HCT116 (cell line): ENCODE results near the gene TNFRSF17. TPM values are rescaled to one million over a fixed set of nuclear protein-coding genes. Genes with fewer than 3 reads are reported as not detected.

Experiments
- ATAC-seq: fragments of 200-7000 bp; cut with Tn5 transposase; 2 replicates; pipeline ENCODE4 v1.9.1; 2020; ENCODE audit warnings: mild to moderate bottlenecking, moderate library complexity
- BruUV-seq: library from RNA; stranded (reverse); fragments of 400-500 nt; replicated peaks from 2 replicates; lab custom pipeline; 2021; lab: Mats Ljungman, UMichigan
- CTCF ChIA-PET: fragments of 300-600 bp; sonication (Branson Sonifier 250); formaldehyde crosslinking; loops from one replicate; lab custom pipeline; 2021; ENCODE audit warnings: antibody characterized with exemption; lab: Charles Lee
- POLR2A ChIA-PET: fragments of 300-600, 350-600 bp; sonication (Branson Sonifier 250); formaldehyde crosslinking; loops from one replicate; lab custom pipeline; 2021; ENCODE audit warnings: antibody characterized with exemption; lab: Charles Lee
- RAD21 ChIA-PET, 2 experiments: fragments of 300-600 bp; sonication (Branson Sonifier 250); formaldehyde crosslinking; loops; one replicate each; lab custom pipeline; 2023; ENCODE audit warnings: low total read pairs in 2 of 2; ENCODE audit not compliant: uncharacterized antibody in 2 of 2, unreplicated experiment in 2 of 2, low non-redundant PET in 1 of 2; lab: Charles Lee
- DNase-seq: peaks from one replicate; pipeline ENCODE4 v3.0.0-alpha.2; 2010; ENCODE audit warnings: low read depth, low spot score
- H2AFZ ChIP-seq: fragments of 200-600 bp; shearing (Covaris generic), sonication (generic); 2 replicates; pipeline ENCODE4 v1.6.1; 2017; ENCODE audit warnings: low read depth, mixed run types, mixed read lengths, antibody characterized with exemption, low read length; ENCODE audit not compliant: poor library complexity, severe bottlenecking
- H3K27ac ChIP-seq: 2 replicates; pipeline ENCODE4 v1.5.1; 2012; ENCODE audit warnings: low read depth, low read length
- H3K27me3 ChIP-seq: fragments of 200-600 bp; sonication (generic); 2 replicates; pipeline ENCODE4 v1.6.1; 2016; ENCODE audit warnings: mixed run types, low read length, mixed read lengths; ENCODE audit not compliant: insufficient read depth
- H3K36me3 ChIP-seq, 2 experiments: fragments of 200-500 bp in 1 of 2; fragments of 200-600 bp in 1 of 2; sonication (Bioruptor generic) in 1 of 2; sonication (generic) in 1 of 2; 2 replicates each; pipeline versions ENCODE4 v1.5.1 to v1.6.1; 2014 to 2016; ENCODE audit warnings: low read length in 2 of 2, inconsistent platforms in 1 of 2, mixed read lengths in 1 of 2, mixed run types in 1 of 2; ENCODE audit not compliant: insufficient read depth in 2 of 2, control insufficient read depth in 1 of 2
- H3K4me1 ChIP-seq, 2 experiments: fragments of 200-600 bp in 1 of 2; sonication (generic) in 1 of 2; 2 replicates each; pipeline versions ENCODE4 v1.5.1 to v1.6.1; 2012 to 2017; ENCODE audit warnings: low read length in 2 of 2, inconsistent platforms in 1 of 2, mild to moderate bottlenecking in 1 of 2, mixed read lengths in 1 of 2, mixed run types in 1 of 2, moderate library complexity in 1 of 2; ENCODE audit not compliant: insufficient read depth in 2 of 2, control insufficient read depth in 1 of 2
- H3K4me2 ChIP-seq: fragments of 200-600 bp; sonication (generic); 2 replicates; pipeline ENCODE4 v1.6.1; 2017; ENCODE audit warnings: mixed run types, low read length, mixed read lengths
- H3K4me3 ChIP-seq, 2 experiments: fragments of 200-600 bp in 1 of 2; sonication (generic) in 1 of 2; replicated peaks in 1 of 2; 2 replicates each; pipeline ENCODE4 v1.5.1; 2011 to 2016; ENCODE audit warnings: low read length in 2 of 2, control low read depth in 1 of 2, low read depth in 1 of 2, mild to moderate bottlenecking in 1 of 2, mixed read lengths in 1 of 2, mixed run types in 1 of 2
- H3K79me2 ChIP-seq: fragments of 200-600 bp; sonication (generic); 2 replicates; pipeline ENCODE4 v1.6.1; 2017; ENCODE audit warnings: mild to moderate bottlenecking, mixed run types, low read length, moderate library complexity, mixed read lengths; ENCODE audit not compliant: insufficient read depth
- H3K9ac ChIP-seq: fragments of 200-600 bp; sonication (generic); 2 replicates; pipeline ENCODE4 v1.6.1; 2016; ENCODE audit warnings: low read length, mixed read lengths
- H3K9me2 ChIP-seq: fragments of 200-600 bp; sonication (generic), shearing (Covaris generic); 2 replicates; pipeline ENCODE4 v1.6.1; 2017; ENCODE audit warnings: mixed run types, mild to moderate bottlenecking, moderate library complexity; ENCODE audit not compliant: insufficient read depth
- H3K9me3 ChIP-seq, 2 experiments: fragments of 200-500 bp in 1 of 2; fragments of 200-600 bp in 1 of 2; sonication (Bioruptor generic) in 1 of 2; sonication (generic) in 1 of 2; 2 replicates each; pipeline ENCODE4 v1.6.1; 2014 to 2017; ENCODE audit warnings: low read length in 2 of 2, mixed read lengths in 2 of 2, inconsistent platforms in 1 of 2, low read depth in 1 of 2, mild to moderate bottlenecking in 1 of 2, mixed run types in 1 of 2, moderate library complexity in 1 of 2; ENCODE audit not compliant: control insufficient read depth in 1 of 2, insufficient read depth in 1 of 2
- H4K20me1 ChIP-seq: fragments of 200-600 bp; sonication (generic), shearing (Covaris generic); 2 replicates; pipeline ENCODE4 v1.6.1; 2017; ENCODE audit warnings: mixed run types, mild to moderate bottlenecking, moderate library complexity; ENCODE audit not compliant: insufficient read depth
- CBX3 ChIP-seq: IDR thresholded peaks from 2 replicates; pipeline ENCODE4 v1.6.1; 2012; ENCODE audit warnings: low read depth
- CEBPB ChIP-seq: IDR thresholded peaks from 2 replicates; pipeline ENCODE4 v1.6.1; 2012; ENCODE audit warnings: low read depth
- CTCF ChIP-seq, 3 experiments: fragments of 200-600 bp in 1 of 3; sonication (generic) in 1 of 3; IDR thresholded peaks in 2 of 3; conservative IDR thresholded peaks in 1 of 3; 2 replicates each; pipeline ENCODE4 v1.5.1; 2012 to 2017; ENCODE audit warnings: low read depth in 2 of 3, low read length in 2 of 3, antibody characterized with exemption in 1 of 3, borderline replicate concordance in 1 of 3, control low read depth in 1 of 3, mild to moderate bottlenecking in 1 of 3, mixed read lengths in 1 of 3, mixed run types in 1 of 3, moderate library complexity in 1 of 3; ENCODE audit not compliant: insufficient read depth in 1 of 3
- ELF1 ChIP-seq: IDR thresholded peaks from 2 replicates; pipeline ENCODE4 v1.6.1; 2012; ENCODE audit warnings: low read depth, borderline replicate concordance
- FOSL1 ChIP-seq: IDR thresholded peaks from 2 replicates; pipeline ENCODE4 v1.6.1; 2012; ENCODE audit warnings: low read depth
- JUND ChIP-seq: IDR thresholded peaks from 2 replicates; pipeline ENCODE4 v1.6.1; 2012
- MAX ChIP-seq: IDR thresholded peaks from 2 replicates; pipeline ENCODE4 v1.6.1; 2012
- POLR2A ChIP-seq: IDR thresholded peaks from 2 replicates; pipeline ENCODE4 v1.7.0; 2011; ENCODE audit warnings: borderline replicate concordance; ENCODE audit not compliant: insufficient read depth, insufficient read length; ENCODE audit errors: extremely low read depth
- SP1 ChIP-seq: IDR thresholded peaks from 2 replicates; pipeline ENCODE4 v1.6.1; 2012; ENCODE audit warnings: low read depth
- SRF ChIP-seq: IDR thresholded peaks from 2 replicates; pipeline ENCODE4 v1.6.1; 2012; ENCODE audit warnings: low read depth
- YY1 ChIP-seq: IDR thresholded peaks from 2 replicates; pipeline ENCODE4 v1.6.1; 2011; ENCODE audit warnings: low read length, low read depth, moderate library complexity, mild to moderate bottlenecking; ENCODE audit not compliant: insufficient replicate concordance; ENCODE audit errors: extremely low read depth
- ZBTB33 ChIP-seq: IDR thresholded peaks from 2 replicates; pipeline ENCODE4 v1.6.1; 2011; ENCODE audit warnings: mild to moderate bottlenecking, low read length, moderate library complexity; ENCODE audit not compliant: insufficient replicate concordance; ENCODE audit errors: extremely low read depth
- intact Hi-C: fragments of 100-400 bp; cut with micrococcal nuclease; formaldehyde crosslinking; loops from 2 replicates; pipeline ENCODE4 v1.10.0; 2022
- total RNA-seq: library from RNA; stranded (reverse); gene quantifications from one replicate; pipeline ENCODE4 v1.2.1, GENCODE V29; 2021; ENCODE audit not compliant: unreplicated experiment

TNFRSF17 gene
- total RNA-seq, 1 experiment from 2014 or later: not detected

GRCh38 chr16:11994143-11995119 lies 29.4 kb downstream of the TNFRSF17 start (continued):
- no peak for TF ChIP-seq MAX
- no peak for TF ChIP-seq POLR2A
- no peak for TF ChIP-seq YY1
- no peak for TF ChIP-seq ELF1
- TF ChIP-seq JUND: no peak
- no peak for TF ChIP-seq CEBPB
- no peak for TF ChIP-seq SP1
- TF ChIP-seq CTCF (IDR thresholded peaks at IDR 0.05 in 2 of 3, conservative IDR thresholded peaks at IDR 0.05 in 1 of 3; ENCODE audit: borderline replicate concordance in 1 of 3, insufficient read depth in 1 of 3, low read depth in 2 of 3, low read length in 2 of 3): no peak
- TF ChIP-seq CBX3: no peak
- no peak for TF ChIP-seq SRF
- TF ChIP-seq, all 23 proteins: peak for 0

- Histone ChIP-seq H3K27ac (no peak overlapping the region), H3K27me3 (no peaks in the 10 kb centered on the region), H3K9me3 (no peaks in the 10 kb centered on the region), H3K79me2 (no peaks in the 10 kb centered on the region), H3K36me3 (no peaks in the 10 kb centered on the region), H3K9me2 (no peaks in the 10 kb centered on the region), H3K4me2 (no peak overlapping the region), H4K20me1 (no peaks in the 10 kb centered on the region), H2AFZ (no peak overlapping the region), H3K4me3 (no peak overlapping the region), H3K4me1 (no peaks in the 10 kb centered on the region), H3K9ac (no peak overlapping the region)
- ChIA-PET CTCF (no interaction called here), POLR2A (no interaction called here), RAD21 (no interaction called here)
- DNase-seq (no peak), ATAC-seq (no peak)
- no peak for TF ChIP-seq ZBTB33
- no peak for TF ChIP-seq FOSL1
- no peak for TF ChIP-seq SP1
- no peak for TF ChIP-seq JUND
- no peak for TF ChIP-seq ELF1
- no TSS peak for BruUV-seq
- intact Hi-C loops: no loop called here
Observed at GRCh38 chr16:11996433-11997330, 31.7 kb downstream of the TNFRSF17 start.
